Prostate gland (tissue), 2 donors: ENCODE measurements around the gene PMFBP1. TPM values are rescaled to one million over a fixed set of nuclear protein-coding genes. Genes with fewer than 3 reads are reported as not detected.

ENCODE experiments used
- DNase-seq: peaks from one replicate; pipeline ENCODE4 v3.0.0-alpha.2; 2019; ENCODE audit warnings: low spot score
- H3K27ac ChIP-seq, 2 donors: fragments of 200-600 bp; sonication (generic); 2 replicates each; pipeline ENCODE4 v1.5.1; 2017 to 2019
- H3K27me3 ChIP-seq: fragments of 200-600 bp; sonication (generic); replicated peaks from 2 replicates; pipeline ENCODE4 v1.5.1; 2019; ENCODE audit not compliant: insufficient read depth
- H3K36me3 ChIP-seq, 2 donors: fragments of 200-600 bp; sonication (generic); 1 replicate in 1 of 2; 2 replicates in 1 of 2; pipeline versions ENCODE4 v1.5.1 to v1.8.1; 2017 to 2019
- H3K4me1 ChIP-seq: fragments of 200-600 bp; sonication (generic); replicated peaks from 2 replicates; pipeline ENCODE4 v1.5.1; 2019
- H3K4me3 ChIP-seq, 2 donors: fragments of 200-600 bp; sonication (generic); 2 replicates each; pipeline ENCODE4 v1.5.1; 2017 to 2019
- H3K9me3 ChIP-seq: fragments of 200-600 bp; sonication (generic); 2 replicates; pipeline ENCODE4 v1.5.1; 2017
- POLR2A ChIP-seq: fragments of 450-650 bp; IDR thresholded peaks from one replicate; pipeline ENCODE4 v1.6.1; 2016; ENCODE audit warnings: antibody characterized with exemption, mild to moderate bottlenecking
- POLR2AphosphoS5 ChIP-seq: sonication (generic); formaldehyde crosslinking; IDR thresholded peaks from one replicate; pipeline ENCODE4 v1.6.1; 2017; ENCODE audit warnings: antibody characterized with exemption
- WGBS: methylation state at CpG from one replicate; pipeline ENCODE4 v1.1.5; 2018; 5-methylcytosine and 5-hydroxymethylcytosine counted together
- intact Hi-C: fragments of 100-400 bp; cut with DNase I; formaldehyde crosslinking; loops from one replicate; pipeline ENCODE4 v1.14.2; 2022
- total RNA-seq, 2 donors: library from RNA; depleted of rRNA; stranded (reverse); fragments of >200 nt; gene quantifications; one replicate each; pipeline ENCODE4 v1.1.0, GENCODE V29; 2016
- TF ChIP-seq, protein P1 (sequence below), 4 experiments: fragments of 200-600 bp in 2 of 4; fragments of 450-650 bp in 2 of 4; sonication (generic) in 2 of 4; IDR thresholded peaks; 1 replicate in 3 of 4; 2 replicates in 1 of 4; pipeline ENCODE4 v1.5.1; 2016 to 2019; ENCODE audit warnings: antibody characterized with exemption in 4 of 4, mild to moderate bottlenecking in 2 of 4, moderate library complexity in 2 of 4

Gene PMFBP1
- total RNA-seq, 2 donors from 2014 or later, result 1.7 to 5.2 TPM

DNA sequence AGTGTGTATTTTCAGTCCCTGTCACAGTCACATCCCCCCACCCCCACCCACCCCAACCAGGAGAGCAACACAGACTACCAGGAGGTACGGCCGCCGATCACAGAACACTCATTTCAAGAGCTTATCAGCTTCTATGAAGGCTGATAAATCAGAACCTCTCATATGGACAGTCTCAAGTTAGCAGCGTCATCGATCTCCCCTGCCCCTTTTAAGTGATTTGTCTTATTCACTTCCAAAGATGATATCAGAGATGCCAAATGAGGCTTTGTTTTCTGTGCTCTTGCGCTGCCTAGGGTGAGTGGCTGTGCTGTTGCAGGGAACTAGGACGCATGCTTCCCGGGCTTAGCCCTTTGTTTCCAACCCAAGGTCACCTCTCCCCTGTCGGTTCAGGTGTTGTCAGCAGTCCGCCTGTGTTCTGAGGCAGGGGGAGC is 26.8 kb upstream of the PMFBP1 start:
- H3K4me1 ChIP-seq, result peaks cover 9% of the 10 kb centered on the region
- 60% methylated on average over 10 of the region's 10 CpGs for WGBS
- H3K27ac ChIP-seq, result no peak overlapping the region
- H3K9me3 ChIP-seq, result no peaks in the 10 kb centered on the region
- no peaks in the 10 kb centered on the region for H3K36me3 ChIP-seq
- no peaks in the 10 kb centered on the region for H3K27me3 ChIP-seq
- no peak overlapping the region for H3K4me3 ChIP-seq
- no peak for DNase-seq
- intact Hi-C loops, result no loop called here
- TF ChIP-seq POLR2AphosphoS5, result no peak
- TF ChIP-seq, protein P1, sequence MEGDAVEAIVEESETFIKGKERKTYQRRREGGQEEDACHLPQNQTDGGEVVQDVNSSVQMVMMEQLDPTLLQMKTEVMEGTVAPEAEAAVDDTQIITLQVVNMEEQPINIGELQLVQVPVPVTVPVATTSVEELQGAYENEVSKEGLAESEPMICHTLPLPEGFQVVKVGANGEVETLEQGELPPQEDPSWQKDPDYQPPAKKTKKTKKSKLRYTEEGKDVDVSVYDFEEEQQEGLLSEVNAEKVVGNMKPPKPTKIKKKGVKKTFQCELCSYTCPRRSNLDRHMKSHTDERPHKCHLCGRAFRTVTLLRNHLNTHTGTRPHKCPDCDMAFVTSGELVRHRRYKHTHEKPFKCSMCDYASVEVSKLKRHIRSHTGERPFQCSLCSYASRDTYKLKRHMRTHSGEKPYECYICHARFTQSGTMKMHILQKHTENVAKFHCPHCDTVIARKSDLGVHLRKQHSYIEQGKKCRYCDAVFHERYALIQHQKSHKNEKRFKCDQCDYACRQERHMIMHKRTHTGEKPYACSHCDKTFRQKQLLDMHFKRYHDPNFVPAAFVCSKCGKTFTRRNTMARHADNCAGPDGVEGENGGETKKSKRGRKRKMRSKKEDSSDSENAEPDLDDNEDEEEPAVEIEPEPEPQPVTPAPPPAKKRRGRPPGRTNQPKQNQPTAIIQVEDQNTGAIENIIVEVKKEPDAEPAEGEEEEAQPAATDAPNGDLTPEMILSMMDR (IDR thresholded peaks at IDR 0.05), result no peak
- no peak for TF ChIP-seq POLR2A

DNA sequence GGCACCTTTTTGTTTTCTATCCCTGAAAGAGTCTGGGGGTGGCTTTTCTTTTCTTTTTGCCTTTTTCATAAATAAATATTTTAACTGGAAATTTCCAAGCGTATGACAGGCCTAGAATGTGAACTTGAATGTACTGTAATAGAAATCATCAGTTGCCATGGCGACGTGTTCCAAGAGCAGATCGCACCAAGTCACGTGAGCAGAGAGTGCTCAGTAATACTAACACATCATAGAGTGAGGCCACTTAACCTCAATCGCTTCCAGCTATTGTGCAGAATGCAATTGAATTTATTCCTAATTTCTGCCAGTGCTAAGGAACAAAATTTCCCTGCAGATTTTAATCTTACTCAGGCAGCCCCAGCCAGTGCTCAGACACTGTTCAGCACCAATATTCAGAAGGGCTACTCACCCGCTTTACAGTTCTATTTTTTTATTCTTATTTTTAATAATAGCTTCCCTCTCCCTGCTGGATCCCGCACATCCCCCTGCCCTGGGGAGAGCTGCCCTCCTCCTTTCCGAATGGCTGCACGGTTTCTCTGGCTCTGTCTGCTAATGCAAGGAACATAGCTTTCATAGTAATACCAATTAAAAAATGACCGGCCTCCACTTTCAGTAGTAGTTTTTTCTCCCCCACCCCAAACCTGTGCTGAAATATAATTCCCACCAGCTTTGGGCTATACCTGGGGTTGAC is 26.2 kb upstream of the PMFBP1 start:
- no peak for DNase-seq
- 53% methylated on average over 11 of the region's 11 CpGs for WGBS
- no peak overlapping the region for H3K27ac ChIP-seq

DNA sequence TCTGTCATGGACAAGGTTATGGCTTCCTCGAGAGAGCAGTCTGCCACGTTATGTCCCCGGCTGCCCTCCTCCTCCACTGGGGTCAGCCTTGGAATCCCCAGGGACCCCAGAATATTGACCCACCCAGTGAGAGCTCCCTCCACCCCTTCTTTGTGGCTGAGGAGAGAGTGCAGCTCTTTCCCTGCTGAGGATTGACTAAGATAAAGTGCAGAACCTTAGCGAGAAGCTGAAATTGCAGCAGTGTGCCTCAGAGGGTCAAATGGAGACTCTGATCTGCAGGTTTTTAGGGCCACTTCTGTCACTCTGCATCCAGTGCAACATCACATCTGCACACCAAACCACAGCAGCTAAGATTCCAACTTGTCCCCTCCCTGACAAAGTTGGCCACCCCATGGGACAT is 25.6 kb upstream of the PMFBP1 start:
- no peak overlapping the region for H3K27ac ChIP-seq
- intact Hi-C loops, result no loop called here
- 54% methylated on average over 4 of the region's 4 CpGs for WGBS

More for the DNA sequence above, 26.2 kb upstream of the PMFBP1 start:
- intact Hi-C loops, result no loop called here
- no peak overlapping the region for H3K4me3 ChIP-seq
- no peaks in the 10 kb centered on the region for H3K9me3 ChIP-seq
- H3K27me3 ChIP-seq, result no peaks in the 10 kb centered on the region
- H3K36me3 ChIP-seq, result no peaks in the 10 kb centered on the region
- peaks cover 9% of the 10 kb centered on the region for H3K4me1 ChIP-seq
- TF ChIP-seq POLR2A (no peak), POLR2AphosphoS5 (no peak)
- TF ChIP-seq, protein P1 (IDR thresholded peaks at IDR 0.05), result no peak

DNA sequence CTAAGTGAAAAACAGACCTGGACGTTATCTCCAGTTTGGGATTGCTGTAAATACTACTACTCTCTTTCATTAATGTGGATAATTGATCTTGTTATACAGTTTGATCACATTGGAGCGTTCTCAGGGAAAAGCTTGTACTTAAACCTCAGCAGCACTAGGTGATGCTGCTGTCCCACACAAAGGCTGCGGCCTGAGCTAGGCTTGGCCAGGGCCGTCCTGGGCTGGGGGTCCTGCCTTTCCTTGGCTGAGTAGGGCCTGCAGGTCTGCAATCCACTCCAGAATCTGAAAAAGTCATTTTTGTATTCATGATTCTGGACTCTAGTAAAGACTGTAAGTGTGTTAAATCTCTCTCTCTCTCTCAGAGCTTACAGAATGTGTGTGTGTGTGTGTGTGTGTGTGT is 23.7 kb upstream of the PMFBP1 start:
- TF ChIP-seq, protein P1 (IDR thresholded peaks at IDR 0.05), result no peak
- TF ChIP-seq POLR2AphosphoS5, result no peak
- TF ChIP-seq POLR2A, result no peak
- H3K9me3 ChIP-seq, result no peaks in the 10 kb centered on the region
- no peak overlapping the region for H3K4me3 ChIP-seq
- H3K27me3 ChIP-seq, result no peaks in the 10 kb centered on the region
- intact Hi-C loops, result no loop called here
- 84% methylated on average over 4 of the region's 4 CpGs for WGBS
- DNase-seq, result no peak
- H3K4me1 ChIP-seq, result no peaks in the 10 kb centered on the region
- H3K27ac ChIP-seq, result no peak overlapping the region
- no peaks in the 10 kb centered on the region for H3K36me3 ChIP-seq

More for the DNA sequence above, 25.6 kb upstream of the PMFBP1 start:
- TF ChIP-seq POLR2AphosphoS5 (no peak), POLR2A (no peak)
- TF ChIP-seq, protein P1 (IDR thresholded peaks at IDR 0.05), result no peak
- Histone ChIP-seq H3K9me3 (no peaks in the 10 kb centered on the region), H3K36me3 (no peaks in the 10 kb centered on the region), H3K27me3 (no peaks in the 10 kb centered on the region), H3K4me1 (peaks cover 9% of the 10 kb centered on the region), H3K4me3 (no peak overlapping the region)
- no peak for DNase-seq

DNA sequence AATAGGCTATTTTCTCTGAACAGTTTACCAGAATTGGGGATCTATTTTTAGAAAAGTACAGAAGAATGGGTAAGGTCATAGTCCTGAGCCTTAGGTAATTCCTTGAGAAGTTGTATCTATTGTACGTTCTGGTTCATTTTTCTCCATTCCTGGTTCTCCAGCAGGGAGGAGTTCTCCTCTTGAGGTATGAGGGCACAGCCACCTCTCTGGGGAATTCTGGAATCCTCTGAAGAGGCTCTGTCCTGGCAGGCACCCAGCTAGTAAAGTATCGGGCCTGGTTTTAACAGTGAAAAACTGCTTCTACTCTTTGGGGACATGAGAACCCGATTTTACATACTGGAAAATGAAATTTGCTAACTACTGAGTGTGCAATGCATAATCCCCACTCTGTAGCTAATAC is 19.6 kb upstream of the PMFBP1 start:
- TF ChIP-seq POLR2AphosphoS5 (no peak), POLR2A (no peak)
- TF ChIP-seq, protein P1 (IDR thresholded peaks at IDR 0.05), result no peak
- no peak for DNase-seq
- Histone ChIP-seq H3K27ac (no peak overlapping the region), H3K36me3 (no peaks in the 10 kb centered on the region), H3K4me1 (no peaks in the 10 kb centered on the region), H3K4me3 (no peak overlapping the region), H3K27me3 (no peaks in the 10 kb centered on the region), H3K9me3 (no peaks in the 10 kb centered on the region)
- intact Hi-C loops, result no loop called here
- 62% methylated on average over 3 of the region's 3 CpGs for WGBS
